K562 (cell line): ENCODE measurements around the gene BNIP3. TPM values are rescaled to one million over a fixed set of nuclear protein-coding genes. Genes with fewer than 3 reads are reported as not detected.

Source experiments
- ATAC-seq: fragments of 200-7000 bp; cut with Tn5 transposase; 3 replicates; pipeline ENCODE4 v1.9.1; 2020; ENCODE audit warnings: moderate library complexity
- BruUV-seq: library from RNA; stranded (reverse); fragments of 400-500 nt; replicated peaks from 2 replicates; lab custom pipeline; 2021; lab: Mats Ljungman, UMichigan
- CTCF ChIA-PET: fragments of 300-600 bp; formaldehyde crosslinking; extraction: SDS; loops from one replicate; lab custom pipeline; 2021; ENCODE audit warnings: low intra/inter-chr PET ratio; lab: Yijun Ruan, JAX
- POLR2A ChIA-PET: fragments of 300-600, 350-650 bp; sonication (Branson Sonifier 250); formaldehyde crosslinking; extraction: SDS; loops from one replicate; lab custom pipeline; 2021; ENCODE audit warnings: antibody characterized with exemption, inconsistent platforms; lab: Yijun Ruan, JAX
- DNase-seq, 4 experiments: peaks; one replicate each; pipeline versions ENCODE4 v3.0.0 to v3.0.0-alpha.2; 2011 to 2018; ENCODE audit warnings: low spot score in 3 of 4, mixed read lengths in 3 of 4; ENCODE audit errors: extremely low read depth in 1 of 4
- FAIRE-seq: peaks from 2 replicates; lab custom pipeline; 2011; peaks lifted over from hg19 to GRCh38; lab: Jason Lieb, UNC
- H2AFZ ChIP-seq: 2 replicates; pipeline ENCODE4 v1.6.0; 2011; ENCODE audit warnings: low read depth, low read length, control low read depth, inconsistent platforms
- H3K27ac ChIP-seq: fragments of 200-600 bp; 3 replicates; pipeline ENCODE4 v1.8.0; 2011; ENCODE audit warnings: low read depth, mild to moderate bottlenecking, control low read depth, inconsistent platforms, low read length, moderate library complexity, mixed read lengths; ENCODE audit errors: extremely low read depth
- H3K27me3 ChIP-seq, 2 experiments: fragments of 300-600 bp in 1 of 2; 2 replicates in 1 of 2; 3 replicates in 1 of 2; pipeline versions ENCODE4 v1.6.0 to v1.8.0; 2011; ENCODE audit warnings: inconsistent platforms in 2 of 2, low read length in 2 of 2, mild to moderate bottlenecking in 1 of 2, mixed read lengths in 1 of 2, moderate library complexity in 1 of 2; ENCODE audit not compliant: control insufficient read depth in 2 of 2, insufficient read depth in 2 of 2
- H3K36me3 ChIP-seq: fragments of 300-600 bp; 3 replicates; pipeline ENCODE4 v1.8.0; 2011; ENCODE audit warnings: mild to moderate bottlenecking, low read length, inconsistent platforms; ENCODE audit not compliant: control insufficient read depth, insufficient read depth
- H3K4me1 ChIP-seq, 2 experiments: fragments of 200-600 bp in 1 of 2; replicated peaks in 1 of 2; 2 replicates in 1 of 2; 3 replicates in 1 of 2; pipeline versions ENCODE4 v1.5.1 to v1.8.0; 2011; ENCODE audit warnings: inconsistent platforms in 2 of 2, low read length in 2 of 2, mild to moderate bottlenecking in 1 of 2, mixed read lengths in 1 of 2, moderate library complexity in 1 of 2; ENCODE audit not compliant: control insufficient read depth in 2 of 2, insufficient read depth in 2 of 2
- H3K4me2 ChIP-seq: 2 replicates; pipeline ENCODE4 v1.6.1; 2011; ENCODE audit warnings: low read length, control low read depth, inconsistent platforms, mixed read lengths; ENCODE audit not compliant: insufficient read depth
- H3K4me3 ChIP-seq: fragments of 200-600 bp; sonication (generic), shearing (Covaris generic); 2 replicates; pipeline ENCODE4 v1.5.1; 2016; ENCODE audit warnings: control low read depth, inconsistent platforms
- H3K79me2 ChIP-seq: fragments of 200-600 bp; 3 replicates; pipeline ENCODE4 v1.8.0; 2011; ENCODE audit warnings: low read length, inconsistent platforms; ENCODE audit not compliant: control insufficient read depth, insufficient read depth
- H3K9ac ChIP-seq, 2 experiments: 2 replicates each; pipeline versions ENCODE4 v1.6.0 to v1.6.1; 2011; ENCODE audit warnings: low read depth in 2 of 2, low read length in 2 of 2, control low read depth in 1 of 2, inconsistent platforms in 1 of 2, mild to moderate bottlenecking in 1 of 2, mixed read lengths in 1 of 2; ENCODE audit not compliant: insufficient read depth in 1 of 2
- H3K9me1 ChIP-seq: one replicate; pipeline ENCODE4 v1.6.0; 2011; ENCODE audit warnings: inconsistent platforms, mild to moderate bottlenecking, low read length, moderate library complexity; ENCODE audit not compliant: control insufficient read depth, insufficient read depth
- H3K9me3 ChIP-seq: replicated peaks from 2 replicates; pipeline ENCODE4 v1.5.1; 2011; ENCODE audit warnings: low read depth, low read length, inconsistent platforms; ENCODE audit not compliant: control insufficient read depth, insufficient read depth
- H4K20me1 ChIP-seq: replicated peaks from 2 replicates; pipeline ENCODE4 v1.6.1; 2011; ENCODE audit warnings: low read length, inconsistent platforms, mixed read lengths; ENCODE audit not compliant: control insufficient read depth, insufficient read depth
- EGR1 ChIP-seq: fragments of 450-650 bp; conservative IDR thresholded peaks from 2 replicates; pipeline ENCODE4 v1.6.1; 2017; ENCODE audit warnings: mild to moderate bottlenecking
- MEIS2 ChIP-seq: fragments of 450-650 bp; IDR thresholded peaks from 2 replicates; pipeline ENCODE4 v1.6.1; 2014; ENCODE audit warnings: mild to moderate bottlenecking; ENCODE audit not compliant: partially characterized antibody
- NCOR1 ChIP-seq: fragments of 450-650 bp; IDR thresholded peaks from 2 replicates; pipeline ENCODE4 v1.6.1; 2016; ENCODE audit warnings: mild to moderate bottlenecking, moderate library complexity
- PCBP1 ChIP-seq: fragments of 200-400 bp; formaldehyde crosslinking; IDR thresholded peaks from 2 replicates; pipeline ENCODE4 v1.6.1; 2018; ENCODE audit warnings: mild to moderate bottlenecking, low read depth, low read length; ENCODE audit not compliant: poor library complexity, severe bottlenecking
- SREBF1 ChIP-seq: fragments of 150-350 bp; IDR thresholded peaks from 2 replicates; pipeline ENCODE4 v1.6.1; 2014; ENCODE audit warnings: antibody characterized with exemption, low read depth, low read length, borderline replicate concordance
- WGBS: fragments of 100-300 bp; shearing (Covaris generic); methylation state at CpG from one replicate; pipeline ENCODE4 v1.1.6; 2016; ENCODE audit warnings: low coverage, mixed read lengths; ENCODE audit not compliant: insufficient coverage; ENCODE audit errors: missing lambda C conversion rate; 5-methylcytosine and 5-hydroxymethylcytosine counted together
- in situ Hi-C: fragments of 300-500 bp; cut with MboI; formaldehyde crosslinking; loops from 4 replicates; pipeline ENCODE4 v1.15.0; 2018; ENCODE audit warnings: inconsistent platforms, mixed read lengths
- intact Hi-C: fragments of 100-400 bp; cut with micrococcal nuclease; formaldehyde crosslinking; loops from 2 replicates; pipeline ENCODE4 v1.14.2; 2022
- polyA plus RNA-seq, 8 experiments: library from polyadenylated mRNA; depleted of rRNA in 4 of 8; stranded (reverse) in 5 of 8; unstranded in 3 of 8; fragments of >200 nt; fragmentation: Nextera tagmentation in 2 of 8; fragmentation: Illumina TruSeq in 1 of 8; extraction: Ambion mirVana in 2 of 8; extraction: Trizol in 1 of 8; gene quantifications; 2 replicates each; pipeline versions ENCODE4 v1.2.1 to v1.2.3, GENCODE V29; 2011 to 2014; ENCODE audit warnings: inconsistent platforms in 1 of 8, missing spikeins in 1 of 8
- total RNA-seq, 7 experiments: library from RNA; depleted of rRNA in 6 of 7; stranded (reverse); fragments of >200 nt in 6 of 7; fragmentation: Illumina TruSeq in 2 of 7; extraction: Trizol in 2 of 7; gene quantifications; 2 replicates each; pipeline versions ENCODE4 v1.2.1 to v1.2.3, GENCODE V29; 2011 to 2021; ENCODE audit warnings: low replicate concordance in 1 of 7
- TF ChIP-seq, protein P1 (sequence below): fragments of 450-650 bp; formaldehyde crosslinking; IDR thresholded peaks from 2 replicates; pipeline ENCODE4 v1.4.0; 2020; ENCODE audit warnings: mild to moderate bottlenecking, mixed read lengths

Gene BNIP3
- total and polyA plus RNA-seq, 9 of the 15 experiments (the other 6 are each of a cell fraction or from before 2014, with no cell fraction given): 9.2 to 119 (median 42.2) TPM

DNA sequence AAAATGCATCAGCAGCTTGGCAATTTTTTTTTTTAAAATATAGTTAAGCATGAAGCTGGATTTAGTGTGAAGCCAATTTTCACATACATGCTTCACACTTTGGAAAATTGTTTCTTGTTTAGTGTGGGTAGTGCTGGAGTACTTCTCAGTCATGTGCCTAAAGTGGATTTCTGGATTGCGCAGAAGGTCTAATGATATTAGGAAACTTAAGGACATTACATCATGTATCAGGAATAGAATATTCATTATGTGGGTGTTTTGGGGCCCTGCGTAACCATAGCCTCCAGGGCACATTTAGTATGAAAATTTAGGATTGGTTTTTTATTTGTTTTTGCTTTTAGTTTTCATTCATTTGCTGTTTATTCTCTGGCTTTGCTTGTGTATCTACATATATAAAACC, 28.8 kb upstream of the BNIP3 start:
- ChIA-PET CTCF (no interaction called here), POLR2A (no interaction called here)
- Histone ChIP-seq H4K20me1 (no peaks in the 10 kb centered on the region), H3K27ac (no peak overlapping the region), H3K9ac (no peak overlapping the region), H3K79me2 (no peaks in the 10 kb centered on the region), H3K4me3 (no peak overlapping the region), H3K4me2 (no peak overlapping the region), H3K4me1 (no peaks in the 10 kb centered on the region), H3K36me3 (no peaks in the 10 kb centered on the region), H3K27me3 (peaks cover 0 to 2% of the 10 kb centered on the region in 2 experiments; a peak in 1 of 5 replicates), H3K9me1 (no peaks in the 10 kb centered on the region), H2AFZ (no peak overlapping the region), H3K9me3 (no peaks in the 10 kb centered on the region; the same call in 1 of the 2 replicates)
- in situ Hi-C loops (no loop called here), intact Hi-C loops (no loop called here)
- ATAC-seq: no peak
- no TSS peak for BruUV-seq
- no peak for FAIRE-seq
- WGBS: 75% methylated on average over 2 of the region's 2 CpGs
- TF ChIP-seq EGR1: no peak
- no peak for TF ChIP-seq NCOR1
- TF ChIP-seq PCBP1: no peak
- TF ChIP-seq MEIS2: no peak
- TF ChIP-seq, protein P1, sequence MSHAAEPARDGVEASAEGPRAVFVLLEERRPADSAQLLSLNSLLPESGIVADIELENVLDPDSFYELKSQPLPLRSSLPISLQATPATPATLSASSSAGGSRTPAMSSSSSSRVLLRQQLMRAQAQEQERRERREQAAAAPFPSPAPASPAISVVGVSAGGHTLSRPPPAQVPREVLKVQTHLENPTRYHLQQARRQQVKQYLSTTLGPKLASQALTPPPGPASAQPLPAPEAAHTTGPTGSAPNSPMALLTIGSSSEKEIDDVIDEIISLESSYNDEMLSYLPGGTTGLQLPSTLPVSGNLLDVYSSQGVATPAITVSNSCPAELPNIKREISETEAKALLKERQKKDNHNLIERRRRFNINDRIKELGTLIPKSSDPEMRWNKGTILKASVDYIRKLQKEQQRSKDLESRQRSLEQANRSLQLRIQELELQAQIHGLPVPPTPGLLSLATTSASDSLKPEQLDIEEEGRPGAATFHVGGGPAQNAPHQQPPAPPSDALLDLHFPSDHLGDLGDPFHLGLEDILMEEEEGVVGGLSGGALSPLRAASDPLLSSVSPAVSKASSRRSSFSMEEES (CRISPR knock-in tag): no peak
- TF ChIP-seq SREBF1: no peak
- no peak for DNase-seq
